Calu3 (cell line): ENCODE measurements around the gene GPR84. TPM values are rescaled to one million over a fixed set of nuclear protein-coding genes. Genes with fewer than 3 reads are reported as not detected.

Experiments
- BruUV-seq: library from RNA; stranded (reverse); fragments of 400-500 nt; replicated peaks from 2 replicates; lab custom pipeline; 2021; lab: Mats Ljungman, UMichigan
- CTCF ChIA-PET: fragments of 300-600 bp; sonication (Branson Sonifier 250); formaldehyde crosslinking; loops from one replicate; lab custom pipeline; 2022; ENCODE audit warnings: antibody characterized with exemption; lab: Charles Lee
- DNase-seq: peaks from one replicate; pipeline ENCODE4 v3.0.0; 2022
- H3K27ac Mint-ChIP-seq: one replicate; pipeline ENCODE4 v1.8.0; 2022; ENCODE audit warnings: mixed read lengths; ENCODE audit not compliant: unreplicated experiment
- H3K27me3 Mint-ChIP-seq: one replicate; pipeline ENCODE4 v1.8.0; 2022; ENCODE audit warnings: mixed read lengths; ENCODE audit not compliant: unreplicated experiment
- H3K36me3 Mint-ChIP-seq: one replicate; pipeline ENCODE4 v1.8.0; 2022; ENCODE audit warnings: mild to moderate bottlenecking, moderate library complexity, mixed read lengths; ENCODE audit not compliant: insufficient read depth, unreplicated experiment
- H3K4me1 Mint-ChIP-seq: one replicate; pipeline ENCODE4 v1.8.0; 2022; ENCODE audit warnings: mild to moderate bottlenecking, low read depth, mixed read lengths; ENCODE audit not compliant: unreplicated experiment
- H3K4me3 Mint-ChIP-seq: one replicate; pipeline ENCODE4 v1.8.0; 2022; ENCODE audit warnings: mild to moderate bottlenecking, low read depth, moderate library complexity, mixed read lengths; ENCODE audit not compliant: unreplicated experiment
- H3K9me3 Mint-ChIP-seq: one replicate; pipeline ENCODE4 v1.8.0; 2022; ENCODE audit warnings: low read depth, mixed read lengths; ENCODE audit not compliant: unreplicated experiment
- CTCF ChIP-seq: fragments of 200-600 bp; IDR thresholded peaks from one replicate; pipeline ENCODE4 v1.8.0; 2022; ENCODE audit warnings: antibody characterized with exemption; ENCODE audit not compliant: unreplicated experiment
- intact Hi-C: fragments of 100-400 bp; cut with micrococcal nuclease; formaldehyde crosslinking; loops from one replicate; pipeline ENCODE4 v1.10.0; 2022; ENCODE audit not compliant: unreplicated experiment
- total RNA-seq: library from RNA; stranded (reverse); gene quantifications from 2 replicates; pipeline ENCODE4 v1.2.3, GENCODE V29; 2022

GPR84 gene
- total RNA-seq, 1 experiment from 2014 or later, result not detected

GRCh38 chr12:54388237-54389133 lies 24.2 kb upstream of the GPR84 start:
- intact Hi-C loops, result no loop called here
- H3K4me3 Mint-ChIP-seq, result no peak overlapping the region
- no peak overlapping the region for H3K27ac Mint-ChIP-seq
- peaks cover 24% of the 10 kb centered on the region for H3K27me3 Mint-ChIP-seq
- TF ChIP-seq CTCF, result no peak
- CTCF ChIA-PET, result interaction anchor here (0.6 to 1.8 kb wide), 6 partner anchors 9 to 1970 kb away, joined by 4 to 8 read pairs (median 5); partner anchors contain the start of gene COPZ1
- peaks cover 25% of the 10 kb centered on the region for H3K4me1 Mint-ChIP-seq
- BruUV-seq, result no TSS peak
- H3K36me3 Mint-ChIP-seq, result no peaks in the 10 kb centered on the region
- H3K9me3 Mint-ChIP-seq, result no peaks in the 10 kb centered on the region
- no peak for DNase-seq

GRCh38 chr12:54387114-54387467 lies 22.8 kb upstream of the GPR84 start:
- intact Hi-C loops, result no loop called here
- no TSS peak for BruUV-seq
- no peak for DNase-seq
- H3K27me3 Mint-ChIP-seq, result peaks cover 10% of the 10 kb centered on the region
- H3K36me3 Mint-ChIP-seq, result no peaks in the 10 kb centered on the region
- CTCF ChIA-PET, result interaction anchor here (1.4 to 1.8 kb wide), 4 partner anchors 12 to 135 kb away, joined by 3 to 8 read pairs (median 4); no protein-coding TSS in a partner anchor
- no peak overlapping the region for H3K4me3 Mint-ChIP-seq
- H3K27ac Mint-ChIP-seq, result no peak overlapping the region
- no peaks in the 10 kb centered on the region for H3K9me3 Mint-ChIP-seq
- no peak for TF ChIP-seq CTCF
- peaks cover 25% of the 10 kb centered on the region for H3K4me1 Mint-ChIP-seq

GRCh38 chr12:54386403-54387113 lies 22.3 kb upstream of the GPR84 start:
- DNase-seq, result no peak
- intact Hi-C loops, result no loop called here

More at GRCh38 chr12:54386403-54387113, 22.3 kb upstream of the GPR84 start:
- Mint-ChIP-seq H3K27me3 (peaks cover 5% of the 10 kb centered on the region), H3K4me1 (peaks cover 25% of the 10 kb centered on the region), H3K36me3 (no peaks in the 10 kb centered on the region), H3K27ac (no peak overlapping the region), H3K9me3 (no peaks in the 10 kb centered on the region), H3K4me3 (no peak overlapping the region)
- no peak for TF ChIP-seq CTCF
- CTCF ChIA-PET, result interaction anchor here (1.4 to 1.8 kb wide), 4 partner anchors 13 to 135 kb away, joined by 3 to 8 read pairs (median 4); no protein-coding TSS in a partner anchor
- no TSS peak for BruUV-seq
